Parathyroid adenoma (tissue), 2 donors: ENCODE results near the gene DUOXA1.

ENCODE experiments used
- H2AFZ ChIP-seq: fragments of 300-600 bp; sonication (generic); one replicate; pipeline ENCODE4 v1.7.0; 2017; ENCODE audit warnings: antibody characterized with exemption, mild to moderate bottlenecking
- H3K27ac ChIP-seq: fragments of 300-600 bp; sonication (generic); one replicate; pipeline ENCODE4 v1.7.0; 2017
- H3K27me3 ChIP-seq: fragments of 300-600 bp; sonication (generic); one replicate; pipeline ENCODE4 v1.7.0; 2017; ENCODE audit warnings: low read length; ENCODE audit not compliant: control insufficient read depth, insufficient read depth
- H3K36me3 ChIP-seq: fragments of 300-600 bp; sonication (generic); one replicate; pipeline ENCODE4 v1.7.0; 2017; ENCODE audit warnings: low read length; ENCODE audit not compliant: control insufficient read depth, insufficient read depth
- H3K4me1 ChIP-seq: fragments of 300-600 bp; sonication (generic); one replicate; pipeline ENCODE4 v1.7.0; 2017; ENCODE audit warnings: control low read depth
- H3K4me2 ChIP-seq: fragments of 300-600 bp; sonication (generic); one replicate; pipeline ENCODE4 v1.7.0; 2017; ENCODE audit warnings: low read length
- H3K4me3 ChIP-seq: fragments of 300-600 bp; sonication (generic); one replicate; pipeline ENCODE4 v1.7.0; 2017; ENCODE audit warnings: low read depth, low read length
- H3K79me2 ChIP-seq: fragments of 300-600 bp; sonication (generic); one replicate; pipeline ENCODE4 v1.7.0; 2017; ENCODE audit warnings: control low read depth
- H3K9ac ChIP-seq: fragments of 300-600 bp; sonication (generic); one replicate; pipeline ENCODE4 v1.7.0; 2017; ENCODE audit warnings: mild to moderate bottlenecking
- H3K9me3 ChIP-seq: fragments of 300-600 bp; sonication (generic); one replicate; pipeline ENCODE4 v1.7.0; 2017; ENCODE audit warnings: low read length; ENCODE audit not compliant: control insufficient read depth
- CTCF ChIP-seq: fragments of 300-600 bp; sonication (generic); IDR thresholded peaks from one replicate; pipeline ENCODE4 v1.7.0; 2017; ENCODE audit warnings: antibody characterized with exemption, mild to moderate bottlenecking
- donor health status: primary hyperparathyroidism.

Gene DUOXA1

GRCh38 chr15:45151998-45152828, 22.5 kb upstream of the DUOXA1 start:
- Histone ChIP-seq H2AFZ (no peak overlapping the region), H3K4me2 (no peak overlapping the region), H3K79me2 (no peaks in the 10 kb centered on the region), H3K9ac (no peak overlapping the region), H3K9me3 (no peaks in the 10 kb centered on the region), H3K27me3 (no peaks in the 10 kb centered on the region), H3K36me3 (no peaks in the 10 kb centered on the region), H3K4me1 (no peaks in the 10 kb centered on the region), H3K27ac (no peak overlapping the region), H3K4me3 (no peak overlapping the region)
- no peak for TF ChIP-seq CTCF

GRCh38 chr15:45150997-45151396, 21.3 kb upstream of the DUOXA1 start:
- H3K4me1 ChIP-seq: no peaks in the 10 kb centered on the region
- no peak for TF ChIP-seq CTCF
- H3K79me2 ChIP-seq: no peaks in the 10 kb centered on the region
- H3K4me3 ChIP-seq: no peak overlapping the region
- H3K4me2 ChIP-seq: no peak overlapping the region
- no peaks in the 10 kb centered on the region for H3K27me3 ChIP-seq
- H3K36me3 ChIP-seq: no peaks in the 10 kb centered on the region
- no peak overlapping the region for H3K27ac ChIP-seq
- H2AFZ ChIP-seq: no peak overlapping the region
- H3K9me3 ChIP-seq: no peaks in the 10 kb centered on the region
- H3K9ac ChIP-seq: no peak overlapping the region

GRCh38 chr15:45150481-45150880, 20.8 kb upstream of the DUOXA1 start:
- Histone ChIP-seq H3K9me3 (no peaks in the 10 kb centered on the region), H3K9ac (no peak overlapping the region), H3K79me2 (no peaks in the 10 kb centered on the region), H3K27me3 (no peaks in the 10 kb centered on the region), H3K4me2 (no peak overlapping the region), H2AFZ (no peak overlapping the region), H3K4me1 (no peaks in the 10 kb centered on the region), H3K27ac (no peak overlapping the region), H3K4me3 (no peak overlapping the region), H3K36me3 (no peaks in the 10 kb centered on the region)
- no peak for TF ChIP-seq CTCF

GRCh38 chr15:45149060-45149459, 19.4 kb upstream of the DUOXA1 start:
- no peaks in the 10 kb centered on the region for H3K36me3 ChIP-seq
- no peaks in the 10 kb centered on the region for H3K79me2 ChIP-seq
- no peaks in the 10 kb centered on the region for H3K27me3 ChIP-seq
- H3K27ac ChIP-seq: no peak overlapping the region
- H3K9me3 ChIP-seq: no peaks in the 10 kb centered on the region
- no peak for TF ChIP-seq CTCF
- H2AFZ ChIP-seq: no peak overlapping the region
- no peak overlapping the region for H3K4me2 ChIP-seq
- H3K4me3 ChIP-seq: no peak overlapping the region
- no peak overlapping the region for H3K9ac ChIP-seq
- H3K4me1 ChIP-seq: no peaks in the 10 kb centered on the region
